GM13976 (cell line): ENCODE results near the gene STAG1.
"Not testable (repeated sequence)": the region's sequence is repeated elsewhere in the genome, so short reads cannot be mapped to it uniquely, and the experiment has no call there.

Experiments used
- DNase-seq: peaks from one replicate; pipeline ENCODE4 v3.0.0; 2012; ENCODE audit warnings: low spot score
- CTCF ChIP-seq: IDR thresholded peaks from 2 replicates; pipeline ENCODE4 v1.5.1; 2012; ENCODE audit warnings: borderline replicate concordance, mild to moderate bottlenecking; ENCODE audit not compliant: insufficient read depth; ENCODE audit errors: extremely low read depth, missing control alignments, control extremely low read depth
- in situ Hi-C: fragments of 300-500 bp; cut with MboI; formaldehyde crosslinking; loops from one replicate; pipeline ENCODE4 v1.12.0; 2022; ENCODE audit warnings: low sequenced_read_pairs, mixed read lengths, inconsistent platforms; ENCODE audit not compliant: unreplicated experiment

Gene STAG1

GRCh38 chr3:136720091-136720490 lies 32.1 kb downstream of the STAG1 start:
- no peak for DNase-seq
- in situ Hi-C loops, result no loop called here
- no peak for TF ChIP-seq CTCF

GRCh38 chr3:136716629-136717028 lies 35.5 kb downstream of the STAG1 start:
- no peak for TF ChIP-seq CTCF
- in situ Hi-C loops, result no loop called here
- DNase-seq, result no peak

GRCh38 chr3:136714020-136714419 lies 38.2 kb downstream of the STAG1 start:
- no peak for TF ChIP-seq CTCF
- in situ Hi-C loops, result no loop called here
- no peak for DNase-seq

GRCh38 chr3:136712941-136713340 lies 39.2 kb downstream of the STAG1 start:
- DNase-seq, result no peak
- no peak for TF ChIP-seq CTCF
- in situ Hi-C loops, result no loop called here

GRCh38 chr3:136711888-136712287 lies 40.3 kb downstream of the STAG1 start:
- DNase-seq, in situ Hi-C loops: not testable (repeated sequence)

GRCh38 chr3:136711277-136711676 lies 40.9 kb downstream of the STAG1 start:
- in situ Hi-C loops, result no loop called here
- no peak for TF ChIP-seq CTCF
- no peak for DNase-seq

GRCh38 chr3:136709775-136710174 lies 42.4 kb downstream of the STAG1 start:
- DNase-seq, in situ Hi-C loops: not testable (repeated sequence)

- DNase-seq, result no peak
- no peak for TF ChIP-seq CTCF
- in situ Hi-C loops, result no loop called here
These were observed 43.7 kb downstream of the STAG1 start for GRCh38 chr3:136708333-136708985.
